ENCODE data around the gene WDR49.

DNA sequence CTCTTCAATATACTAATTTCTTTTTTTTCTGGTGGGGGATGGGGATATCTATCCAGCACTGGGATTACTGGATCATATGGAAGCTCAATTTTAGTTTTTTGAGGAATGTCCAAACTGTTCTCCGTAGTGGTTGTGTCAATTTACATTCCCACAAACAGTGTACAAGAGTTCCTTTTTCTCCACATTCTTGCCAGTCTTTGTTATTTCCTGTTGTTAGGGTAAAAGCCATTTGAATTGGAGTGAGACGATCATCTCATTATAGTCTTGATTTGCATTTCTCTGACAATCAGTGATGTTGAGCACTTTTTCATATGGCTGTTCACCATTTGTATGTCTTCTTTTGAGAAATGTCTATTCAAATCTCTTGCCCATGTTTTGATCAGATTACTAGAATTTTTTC is 12.8 kb upstream of the WDR49 start:
- TF ChIP-seq, protein P1, sequence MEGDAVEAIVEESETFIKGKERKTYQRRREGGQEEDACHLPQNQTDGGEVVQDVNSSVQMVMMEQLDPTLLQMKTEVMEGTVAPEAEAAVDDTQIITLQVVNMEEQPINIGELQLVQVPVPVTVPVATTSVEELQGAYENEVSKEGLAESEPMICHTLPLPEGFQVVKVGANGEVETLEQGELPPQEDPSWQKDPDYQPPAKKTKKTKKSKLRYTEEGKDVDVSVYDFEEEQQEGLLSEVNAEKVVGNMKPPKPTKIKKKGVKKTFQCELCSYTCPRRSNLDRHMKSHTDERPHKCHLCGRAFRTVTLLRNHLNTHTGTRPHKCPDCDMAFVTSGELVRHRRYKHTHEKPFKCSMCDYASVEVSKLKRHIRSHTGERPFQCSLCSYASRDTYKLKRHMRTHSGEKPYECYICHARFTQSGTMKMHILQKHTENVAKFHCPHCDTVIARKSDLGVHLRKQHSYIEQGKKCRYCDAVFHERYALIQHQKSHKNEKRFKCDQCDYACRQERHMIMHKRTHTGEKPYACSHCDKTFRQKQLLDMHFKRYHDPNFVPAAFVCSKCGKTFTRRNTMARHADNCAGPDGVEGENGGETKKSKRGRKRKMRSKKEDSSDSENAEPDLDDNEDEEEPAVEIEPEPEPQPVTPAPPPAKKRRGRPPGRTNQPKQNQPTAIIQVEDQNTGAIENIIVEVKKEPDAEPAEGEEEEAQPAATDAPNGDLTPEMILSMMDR (IDR thresholded peaks at IDR 0.05 in 2 of 3, conservative IDR thresholded peaks at IDR 0.05 in 1 of 3; ENCODE audit: control insufficient read depth in 2 of 3, extremely low read depth in 1 of 3, insufficient read depth in 1 of 3, low read depth in 3 of 3, low read length in 3 of 3), result no peak
- TF ChIP-seq MXI1 (IDR thresholded peaks at IDR 0.05; ENCODE audit: low read depth, low read length) (no peak), PML (IDR thresholded peaks at IDR 0.05; ENCODE audit: low read length) (no peak), POLR2A (IDR thresholded peaks at IDR 0.05; ENCODE audit: low read depth, low read length) (no peak), RAD21 (IDR thresholded peaks at IDR 0.05; ENCODE audit: insufficient read depth, low read depth, low read length) (no peak), DPF2 (IDR thresholded peaks at IDR 0.05) (no peak), EZH2 (IDR thresholded peaks at IDR 0.05; ENCODE audit: borderline replicate concordance, control insufficient read depth, low read depth, low read length) (no peak), MYC (IDR thresholded peaks at IDR 0.05; ENCODE audit: insufficient read depth, insufficient read length, insufficient replicate concordance, low read length, severe bottlenecking) (no peak), JUND (IDR thresholded peaks at IDR 0.05; ENCODE audit: low read depth, low read length) (no peak), POLR2AphosphoS5 (IDR thresholded peaks at IDR 0.05; ENCODE audit: low read length) (no peak), TCF12 (IDR thresholded peaks at IDR 0.05; ENCODE audit: low read depth, low read length) (no peak), TARDBP (IDR thresholded peaks at IDR 0.05; ENCODE audit: borderline replicate concordance) (no peak), ZNF24 (IDR thresholded peaks at IDR 0.05) (no peak)
- TF ChIP-seq, protein P2, sequence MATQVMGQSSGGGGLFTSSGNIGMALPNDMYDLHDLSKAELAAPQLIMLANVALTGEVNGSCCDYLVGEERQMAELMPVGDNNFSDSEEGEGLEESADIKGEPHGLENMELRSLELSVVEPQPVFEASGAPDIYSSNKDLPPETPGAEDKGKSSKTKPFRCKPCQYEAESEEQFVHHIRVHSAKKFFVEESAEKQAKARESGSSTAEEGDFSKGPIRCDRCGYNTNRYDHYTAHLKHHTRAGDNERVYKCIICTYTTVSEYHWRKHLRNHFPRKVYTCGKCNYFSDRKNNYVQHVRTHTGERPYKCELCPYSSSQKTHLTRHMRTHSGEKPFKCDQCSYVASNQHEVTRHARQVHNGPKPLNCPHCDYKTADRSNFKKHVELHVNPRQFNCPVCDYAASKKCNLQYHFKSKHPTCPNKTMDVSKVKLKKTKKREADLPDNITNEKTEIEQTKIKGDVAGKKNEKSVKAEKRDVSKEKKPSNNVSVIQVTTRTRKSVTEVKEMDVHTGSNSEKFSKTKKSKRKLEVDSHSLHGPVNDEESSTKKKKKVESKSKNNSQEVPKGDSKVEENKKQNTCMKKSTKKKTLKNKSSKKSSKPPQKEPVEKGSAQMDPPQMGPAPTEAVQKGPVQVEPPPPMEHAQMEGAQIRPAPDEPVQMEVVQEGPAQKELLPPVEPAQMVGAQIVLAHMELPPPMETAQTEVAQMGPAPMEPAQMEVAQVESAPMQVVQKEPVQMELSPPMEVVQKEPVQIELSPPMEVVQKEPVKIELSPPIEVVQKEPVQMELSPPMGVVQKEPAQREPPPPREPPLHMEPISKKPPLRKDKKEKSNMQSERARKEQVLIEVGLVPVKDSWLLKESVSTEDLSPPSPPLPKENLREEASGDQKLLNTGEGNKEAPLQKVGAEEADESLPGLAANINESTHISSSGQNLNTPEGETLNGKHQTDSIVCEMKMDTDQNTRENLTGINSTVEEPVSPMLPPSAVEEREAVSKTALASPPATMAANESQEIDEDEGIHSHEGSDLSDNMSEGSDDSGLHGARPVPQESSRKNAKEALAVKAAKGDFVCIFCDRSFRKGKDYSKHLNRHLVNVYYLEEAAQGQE (IDR thresholded peaks at IDR 0.05; ENCODE audit: low read depth, low read length), result no peak
